Psoas muscle (tissue), 8 donors: ENCODE data around the gene CMSS1. TPM values are rescaled to one million over a fixed set of nuclear protein-coding genes. Genes with fewer than 3 reads are reported as not detected.

Experiments
- ATAC-seq, 4 donors: fragments of 200-7000 bp; cut with Tn5 transposase; one replicate each; pipeline ENCODE4 v1.9.1; 2020; ENCODE audit warnings: moderate library complexity in 3 of 4, mild to moderate bottlenecking in 2 of 4
- DNase-seq, 2 donors: peaks; one replicate each; pipeline ENCODE4 v3.0.0-alpha.2; 2020
- H3K27ac ChIP-seq: fragments of 200-600 bp; one replicate; pipeline ENCODE4 v1.8.0; 2022
- H3K27me3 ChIP-seq, 3 donors: fragments of 200-600 bp in 1 of 3; one replicate each; pipeline versions ENCODE4 v1.6.1 to v1.8.0; 2013 to 2022; ENCODE audit warnings: low read length in 2 of 3, mild to moderate bottlenecking in 2 of 3, moderate library complexity in 1 of 3; ENCODE audit not compliant: insufficient read depth in 3 of 3
- H3K36me3 ChIP-seq, 2 donors: fragments of 200-600 bp in 1 of 2; one replicate each; pipeline versions ENCODE4 v1.6.1 to v1.8.0; 2013 to 2022; ENCODE audit warnings: low read depth in 1 of 2, mild to moderate bottlenecking in 1 of 2, moderate library complexity in 1 of 2; ENCODE audit not compliant: insufficient read depth in 1 of 2
- H3K4me1 ChIP-seq: fragments of 200-600 bp; one replicate; pipeline ENCODE4 v1.8.0; 2022
- H3K4me3 ChIP-seq: fragments of 200-600 bp; one replicate; pipeline ENCODE4 v1.8.0; 2022; ENCODE audit warnings: mild to moderate bottlenecking
- H3K9me3 ChIP-seq: fragments of 200-600 bp; one replicate; pipeline ENCODE4 v1.8.0; 2022
- CTCF ChIP-seq: fragments of 200-600 bp; IDR thresholded peaks from one replicate; pipeline ENCODE4 v1.8.0; 2022; ENCODE audit warnings: antibody characterized with exemption
- WGBS, 3 donors: extraction: QIAGEN DNeasy Blood & Tissue Kit; methylation state at CpG; one replicate each; pipeline versions ENCODE4 v1.1.6 to v1.1.7; 2013; 5-methylcytosine and 5-hydroxymethylcytosine counted together
- intact Hi-C, 2 donors: fragments of 100-400 bp; cut with DNase I; formaldehyde crosslinking; loops; one replicate each; pipeline versions ENCODE4 v1.11.0 to v1.14.2; 2022
- polyA plus RNA-seq, 3 donors: library from polyadenylated mRNA; stranded (reverse); fragments of 200-250 nt; gene quantifications; one replicate each; pipeline ENCODE4 v1.2.3, GENCODE V29; 2013
- total RNA-seq, 4 donors: library from RNA; stranded (reverse); fragmentation: NEBNext Ultra II Directional in 2 of 4; extraction: Animal tissue kit (Norgen Biotek cat#: 25700) in 2 of 4; gene quantifications; one replicate each; pipeline versions ENCODE4 v1.2.1 to v1.2.4, GENCODE V29; 2021 to 2023
- donor health status: healthy with polysubstance abuse.
- donor health status: DM: no; HTN: no; CAD: no; lungs with moderate emphysema.
- donor health status: Bipolar disorder and iron deficiency.
- donor health status: healthy.
- donor health status: DM: yes; HTN: yes; CAD: no.
- donor health status: DM: no; HTN: no; CAD: no.
- donor health status: DM: no; HTN: no; CAD: no.
- donor health status: DM: yes; HTN: yes; CAD: no.

The CMSS1 gene
- total and polyA plus RNA-seq, 7 donors, result 18.4 to 174 (median 58.8) TPM

- TF ChIP-seq CTCF, result no peak
- Histone ChIP-seq H3K9me3 (no peaks in the 10 kb centered on the region), H3K4me1 (peaks cover 63% of the 10 kb centered on the region), H3K36me3 (no peaks in the 10 kb centered on the region), H3K27me3 (no peaks in the 10 kb centered on the region), H3K27ac (peak overlapping the region; percentile 77), H3K4me3 (no peak overlapping the region)
- ATAC-seq (peak; percentile 36 to 51 (median 45)), DNase-seq (no peak)
- WGBS, 3 donors, result 90 to 97% (median 92%) methylated on average over 3 of the region's 3 CpGs
- intact Hi-C loops, result no loop called here
Observed at GRCh38 chr3:99971761-99972160, 154.1 kb downstream of the CMSS1 start.

- TF ChIP-seq CTCF, result no peak
- intact Hi-C loops, result no loop called here
- no peaks in the 10 kb centered on the region for H3K36me3 ChIP-seq
- H3K27me3 ChIP-seq, result no peaks in the 10 kb centered on the region
- ATAC-seq (peak; percentile 81 to 89 (median 88)), DNase-seq (peak in 1 of 2 donors; percentile 59)
- peak overlapping the region; percentile 77 for H3K27ac ChIP-seq
- WGBS, 3 donors, result 24 to 38% (median 38%) methylated on average over 8 of the region's 8 CpGs
- H3K4me1 ChIP-seq, result peaks cover 55% of the 10 kb centered on the region
- no peak overlapping the region for H3K4me3 ChIP-seq
- H3K9me3 ChIP-seq, result no peaks in the 10 kb centered on the region
Observed at GRCh38 chr3:99972380-99973104, 154.9 kb downstream of the CMSS1 start.

GRCh38 chr3:99974989-99975388, 157.3 kb downstream of the CMSS1 start:
- TF ChIP-seq CTCF, result no peak
- H3K36me3 ChIP-seq, result no peaks in the 10 kb centered on the region
- H3K27ac ChIP-seq, result peak overlapping the region; percentile 39
- no peak for ATAC-seq
- intact Hi-C loops, result no loop called here
- H3K4me1 ChIP-seq, result peaks cover 40% of the 10 kb centered on the region
- H3K27me3 ChIP-seq, result no peaks in the 10 kb centered on the region
- H3K9me3 ChIP-seq, result no peaks in the 10 kb centered on the region
- no peak for DNase-seq
- H3K4me3 ChIP-seq, result no peak overlapping the region
- 36 to 80% (median 58%) methylated on average over 2 of the region's 2 CpGs for WGBS, 3 donors

GRCh38 chr3:99976584-99976983, 158.9 kb downstream of the CMSS1 start:
- no peak for DNase-seq
- no peak for TF ChIP-seq CTCF
- H3K27ac ChIP-seq, result no peak overlapping the region

DNA sequence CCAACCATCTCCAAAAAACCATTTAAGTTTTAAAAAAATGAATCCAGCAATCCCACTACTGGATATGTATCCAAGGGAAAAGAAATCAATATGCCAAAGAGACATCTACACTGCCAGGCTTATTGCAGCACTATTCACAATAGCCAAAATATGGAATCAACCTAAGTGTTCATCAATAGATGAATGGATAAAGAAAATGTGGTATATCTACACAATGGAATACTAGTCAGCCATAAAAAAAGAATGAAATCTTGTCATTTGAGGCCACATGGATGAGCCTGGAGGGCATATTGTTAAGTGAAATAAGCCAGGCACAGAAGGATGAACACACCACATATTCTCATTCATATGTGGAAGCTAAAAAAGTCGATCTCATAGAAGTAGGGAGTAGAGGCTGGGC, 160.6 kb downstream of the CMSS1 start:
- intact Hi-C loops, result no loop called here
- Histone ChIP-seq H3K4me1 (peaks cover 13% of the 10 kb centered on the region), H3K36me3 (no peaks in the 10 kb centered on the region), H3K4me3 (no peak overlapping the region), H3K9me3 (no peaks in the 10 kb centered on the region), H3K27me3 (no peaks in the 10 kb centered on the region), H3K27ac (peak overlapping the region; percentile 26)
- TF ChIP-seq CTCF, result no peak
- no peak for DNase-seq
- 95 to 100% (median 96%) methylated on average over 1 of the region's 1 CpG for WGBS, 3 donors
- no peak for ATAC-seq

More at GRCh38 chr3:99976584-99976983, 158.9 kb downstream of the CMSS1 start:
- H3K9me3 ChIP-seq, result no peaks in the 10 kb centered on the region
- no peaks in the 10 kb centered on the region for H3K27me3 ChIP-seq
- intact Hi-C loops, result no loop called here
- peaks cover 27% of the 10 kb centered on the region for H3K4me1 ChIP-seq
- no peak overlapping the region for H3K4me3 ChIP-seq
- no peaks in the 10 kb centered on the region for H3K36me3 ChIP-seq
- no peak for ATAC-seq
